Left ventricle myocardium superior (tissue), 1 donor: ENCODE data around the gene VPS8. TPM values are rescaled to one million over a fixed set of nuclear protein-coding genes. Genes with fewer than 3 reads are reported as not detected.
"Not testable (repeated sequence)": the region's sequence is repeated elsewhere in the genome, so short reads cannot be mapped to it uniquely, and the experiment has no call there.

ENCODE experiments used
- ATAC-seq: fragments of 200-7000 bp; cut with Tn5 transposase; one replicate; pipeline ENCODE4 v1.9.1; 2020; ENCODE audit warnings: mild to moderate bottlenecking, moderate library complexity
- DNase-seq: peaks from one replicate; pipeline ENCODE4 v3.0.0-alpha.2; 2020
- intact Hi-C: fragments of 100-400 bp; cut with micrococcal nuclease; formaldehyde crosslinking; loops from one replicate; pipeline ENCODE4 v1.11.0; 2022
- total RNA-seq: library from RNA; stranded (reverse); fragmentation: NEBNext Ultra II Directional; extraction: Animal tissue kit (Norgen Biotek cat#: 25700); gene quantifications from one replicate; pipeline ENCODE4 v1.2.1, GENCODE V29; 2021
- donor health status: DM: no; HTN: yes; CAD: no; lungs with severe emphysema.

The VPS8 gene
- total RNA-seq, 1 donor from 2014 or later, result 60.1 TPM

DNA sequence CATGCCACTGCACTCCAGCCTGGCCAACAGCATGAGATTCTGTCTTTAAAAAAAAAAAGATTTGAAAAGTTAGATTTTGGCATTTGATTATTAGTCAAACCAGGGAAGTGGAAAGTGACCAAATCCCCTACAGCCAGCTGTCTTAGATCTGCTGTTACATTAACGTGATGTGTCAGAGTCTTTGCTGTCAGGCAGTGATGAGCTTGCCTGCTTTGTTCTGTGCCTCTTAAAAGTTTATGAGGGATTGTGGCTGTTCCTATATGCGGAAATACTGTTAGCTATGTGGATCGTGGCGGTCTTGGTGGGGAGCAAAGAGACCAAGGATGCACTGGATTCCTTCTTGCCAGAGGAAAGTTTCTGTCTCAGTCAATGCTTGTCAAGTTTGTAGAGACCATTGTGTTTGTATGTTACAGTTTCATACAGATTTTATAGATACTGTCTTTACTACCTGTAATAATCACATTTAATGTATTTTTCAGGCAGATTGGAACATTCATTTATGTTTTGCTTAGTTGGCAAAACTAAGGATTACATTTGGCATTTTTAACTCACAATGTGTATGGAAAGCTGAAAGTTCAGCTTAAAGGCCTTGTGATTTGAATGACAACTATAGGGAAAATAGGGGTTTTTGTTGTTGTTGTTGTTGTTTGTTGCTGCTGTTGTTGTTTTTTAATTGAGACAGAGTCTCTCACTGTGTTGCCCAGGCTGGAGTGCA, 137.4 kb downstream of the VPS8 start:
- ATAC-seq (no peak), DNase-seq (no peak)
- intact Hi-C loops, result no loop called here

- ATAC-seq, intact Hi-C loops, DNase-seq: not testable (repeated sequence)
These were observed 138.8 kb downstream of the VPS8 start for GRCh38 chr3:184950816-184951215.

GRCh38 chr3:184952671-184953070, 140.7 kb downstream of the VPS8 start:
- no peak for ATAC-seq
- no peak for DNase-seq
- intact Hi-C loops, result no loop called here

- DNase-seq (no peak), ATAC-seq (peak; percentile 17)
These were observed 141.4 kb downstream of the VPS8 start for GRCh38 chr3:184953401-184953800.

DNA sequence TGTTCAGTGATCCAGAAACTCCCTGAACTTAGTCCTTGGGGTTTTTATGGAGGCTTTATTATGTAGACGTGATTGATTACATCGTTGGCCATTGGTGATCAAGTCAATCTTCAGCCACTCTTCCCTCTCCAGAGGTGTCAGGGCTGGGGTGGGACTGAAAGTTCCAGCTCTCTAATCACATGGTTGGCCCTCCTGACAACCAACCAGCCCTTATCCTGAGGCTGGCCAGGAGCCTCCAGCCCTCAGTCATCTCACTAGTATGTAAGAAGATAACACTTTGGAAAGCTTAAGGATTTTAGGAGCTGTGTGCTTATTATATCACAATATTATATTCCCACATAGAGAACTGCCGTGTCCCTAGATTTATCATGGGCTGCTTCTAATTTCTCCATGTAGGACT, 142.3 kb downstream of the VPS8 start:
- intact Hi-C loops, result no loop called here
- ATAC-seq (peak; percentile 95), DNase-seq (peak; percentile 49)

More at GRCh38 chr3:184953401-184953800, 141.4 kb downstream of the VPS8 start:
- intact Hi-C loops, result no loop called here

DNA sequence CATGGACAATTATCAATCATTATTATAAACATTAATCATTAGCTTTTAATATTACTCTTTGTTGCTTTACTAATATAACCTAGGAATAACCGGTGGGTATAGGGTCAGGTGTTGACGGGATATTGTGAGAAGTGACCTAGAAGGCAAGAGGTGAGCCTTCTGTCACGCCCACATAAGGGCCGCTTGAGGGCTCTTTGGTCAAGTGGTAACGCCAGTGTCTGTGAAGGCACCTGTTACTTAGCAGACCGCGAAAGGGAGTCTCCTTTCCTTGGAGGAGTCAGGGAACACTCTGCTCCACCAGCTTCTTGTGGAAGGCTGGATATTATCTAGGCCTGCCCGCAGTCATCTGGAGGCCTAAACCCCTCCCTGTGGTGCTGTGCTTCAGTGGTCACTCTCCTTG, 142.9 kb downstream of the VPS8 start:
- ATAC-seq, intact Hi-C loops, DNase-seq: not testable (repeated sequence)

DNA sequence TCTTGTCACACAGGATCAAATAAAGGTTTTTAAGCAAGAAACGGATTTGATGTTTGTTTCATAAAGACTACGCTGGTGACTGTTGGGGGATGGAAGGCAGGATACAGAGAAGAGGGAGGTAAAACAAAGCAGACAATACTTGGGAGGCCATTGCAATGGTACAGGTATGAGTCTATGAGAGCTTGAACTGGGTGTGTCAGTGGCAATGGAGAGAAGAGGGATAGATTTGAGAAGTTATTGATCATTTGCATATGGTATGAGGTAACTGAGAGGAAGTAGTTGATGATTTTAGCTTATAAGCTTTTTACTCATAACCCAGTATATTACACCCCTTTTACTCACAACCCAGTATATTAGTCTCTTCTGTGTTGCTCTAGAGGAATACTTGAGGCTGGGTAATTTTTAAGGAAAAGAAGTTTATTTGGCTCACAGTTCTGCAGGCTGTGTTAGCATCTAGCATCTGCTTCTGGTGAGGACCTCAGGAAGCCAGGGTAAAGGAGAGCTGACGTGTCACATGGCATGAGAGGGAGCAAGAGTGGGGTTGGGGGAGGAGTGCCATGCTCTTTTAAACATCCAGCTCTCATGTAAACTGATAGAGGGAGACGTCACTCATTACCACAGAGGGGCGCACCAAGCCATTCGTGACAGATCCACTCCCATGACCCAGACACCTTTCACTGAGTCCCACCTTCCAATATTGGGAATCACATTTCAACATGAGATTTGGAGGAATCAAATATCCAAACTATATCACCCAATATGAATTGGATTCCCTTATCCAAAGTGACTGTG, 153.9 kb downstream of the VPS8 start:
- ATAC-seq (no peak), DNase-seq (no peak)
- intact Hi-C loops, result no loop called here

GRCh38 chr3:184968115-184968514, 156.1 kb downstream of the VPS8 start:
- intact Hi-C loops, result no loop called here
- DNase-seq (no peak), ATAC-seq (no peak)

DNA sequence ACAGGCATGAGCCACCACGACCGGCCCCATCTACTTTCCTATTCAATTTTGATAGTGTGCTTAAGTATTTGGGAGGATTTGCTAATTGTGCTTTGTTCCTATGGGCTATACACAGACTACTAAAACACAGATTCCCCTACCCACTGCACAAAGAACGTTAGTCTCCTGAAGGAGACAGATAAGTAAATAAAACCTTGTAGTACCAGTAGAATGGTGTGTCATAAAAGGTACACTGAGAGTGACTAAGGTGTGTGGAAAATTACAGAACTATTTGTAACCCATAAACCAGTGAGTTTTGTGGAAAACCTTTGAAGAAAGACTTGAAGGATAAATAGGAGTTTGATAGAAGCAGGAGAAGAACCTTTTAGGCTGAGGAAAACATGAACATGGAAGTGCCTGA, 158.2 kb downstream of the VPS8 start:
- intact Hi-C loops, result no loop called here
- DNase-seq, result no peak
- no peak for ATAC-seq

DNA sequence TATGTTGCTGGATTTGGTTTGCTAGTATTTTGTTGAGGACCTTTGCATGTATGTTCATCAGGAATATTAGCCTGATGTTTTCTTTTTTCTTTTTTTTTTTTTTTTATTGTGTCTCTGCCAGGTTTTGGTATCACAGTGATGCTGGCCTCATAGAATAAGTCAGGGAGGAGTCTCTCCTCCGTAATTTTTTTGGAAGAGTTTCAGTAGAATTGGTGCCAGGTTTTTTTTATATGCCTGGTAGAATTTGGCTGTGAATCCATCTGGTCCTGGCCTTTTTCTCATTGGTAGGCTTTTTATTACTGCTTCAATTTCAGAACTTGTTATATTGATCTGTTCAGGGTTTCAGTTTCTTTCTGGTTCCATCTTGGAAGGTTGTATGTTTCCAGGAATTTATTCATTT, 165.8 kb downstream of the VPS8 start:
- ATAC-seq (peak; percentile 23), DNase-seq (no peak)
- intact Hi-C loops, result no loop called here

GRCh38 chr3:184981071-184981470, 169.1 kb downstream of the VPS8 start:
- intact Hi-C loops, result no loop called here
- DNase-seq (no peak), ATAC-seq (no peak)

GRCh38 chr3:184982076-184982475, 170.1 kb downstream of the VPS8 start:
- DNase-seq, result no peak
- intact Hi-C loops, result no loop called here
- no peak for ATAC-seq

DNA sequence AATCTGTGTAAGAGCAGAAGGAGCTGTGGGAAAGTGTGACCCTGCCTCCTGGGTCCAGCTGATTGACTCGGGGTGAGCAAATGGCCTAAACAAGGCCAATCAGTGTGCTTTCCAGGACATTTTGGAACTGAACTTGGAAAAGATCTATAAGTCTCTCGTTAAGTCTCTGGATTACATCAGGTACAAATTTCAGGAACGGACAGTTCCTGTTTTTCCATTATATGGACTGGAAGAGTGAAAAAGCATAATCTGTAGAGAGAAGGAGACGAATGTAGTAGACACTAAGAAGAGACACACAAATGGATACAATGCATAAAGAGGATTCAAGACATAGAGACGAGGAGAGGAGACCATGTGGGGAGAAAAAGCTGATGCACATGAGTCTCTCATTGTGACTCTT, 173.6 kb downstream of the VPS8 start:
- intact Hi-C loops, result no loop called here
- ATAC-seq, result no peak
- no peak for DNase-seq

GRCh38 chr3:184986366-184986889, 174.5 kb downstream of the VPS8 start:
- intact Hi-C loops, result no loop called here
- DNase-seq (no peak), ATAC-seq (peak; percentile 31)

GRCh38 chr3:184993394-184993793, 181.4 kb downstream of the VPS8 start:
- intact Hi-C loops, result no loop called here
- no peak for DNase-seq
- ATAC-seq, result no peak

DNA sequence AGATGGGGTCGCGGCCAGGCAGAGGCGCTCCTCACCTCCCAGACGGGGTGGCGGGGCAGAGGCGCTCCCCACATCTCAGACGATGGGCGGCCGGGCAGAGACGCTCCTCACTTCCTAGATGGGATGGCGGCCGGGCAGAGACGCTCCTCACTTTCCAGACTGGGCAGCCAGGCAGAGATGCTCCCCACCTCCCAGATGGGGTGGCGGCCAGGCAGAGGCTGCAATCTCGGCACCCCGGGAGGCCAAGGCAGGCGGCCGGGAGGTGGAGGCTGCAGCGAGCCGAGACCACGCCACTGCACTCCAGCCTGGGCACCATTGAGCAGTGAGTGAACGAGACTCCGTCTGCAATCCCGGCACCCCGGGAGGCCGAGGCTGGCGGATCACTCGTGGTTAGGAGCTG, 191.9 kb downstream of the VPS8 start:
- intact Hi-C loops, ATAC-seq, DNase-seq: not testable (repeated sequence)

- ATAC-seq, result no peak
- no peak for DNase-seq
- intact Hi-C loops, result no loop called here
These were observed 197.7 kb downstream of the VPS8 start for GRCh38 chr3:185009650-185010049.

GRCh38 chr3:185017584-185017983, 205.6 kb downstream of the VPS8 start:
- peak; percentile 42 for DNase-seq

DNA sequence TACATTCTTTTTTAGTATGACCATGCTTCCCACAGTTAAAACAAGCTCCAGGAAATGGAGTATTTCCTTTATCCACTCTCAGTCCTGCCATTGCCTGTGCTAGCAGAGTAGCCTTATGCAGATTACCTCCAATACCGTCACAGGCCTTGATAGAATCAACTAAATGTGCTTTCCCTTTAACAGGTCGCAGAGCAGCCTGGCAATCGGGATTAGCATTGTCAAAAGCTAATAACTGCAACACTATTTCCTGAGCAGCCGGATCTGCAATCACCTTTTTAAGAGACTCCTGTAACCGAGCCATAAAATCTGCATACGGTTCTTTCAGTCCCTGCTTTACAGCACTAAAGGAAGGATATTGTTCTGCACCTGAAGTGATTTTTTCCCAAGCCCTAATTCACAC, 206.0 kb downstream of the VPS8 start:
- DNase-seq, ATAC-seq, intact Hi-C loops: not testable (repeated sequence)

More at GRCh38 chr3:185017584-185017983, 205.6 kb downstream of the VPS8 start:
- intact Hi-C loops, ATAC-seq: not testable (repeated sequence)

- ATAC-seq, result no peak
These were observed 209.3 kb downstream of the VPS8 start for GRCh38 chr3:185021256-185021655.

More at GRCh38 chr3:185021256-185021655, 209.3 kb downstream of the VPS8 start:
- no peak for DNase-seq
- intact Hi-C loops, result no loop called here
